Measurements from ENCODE around the gene CRK.

- TF ChIP-seq EZH2 (IDR thresholded peaks at IDR 0.05; ENCODE audit: borderline replicate concordance, control insufficient read depth, low read depth, low read length) (no peak), CTCF (IDR thresholded peaks at IDR 0.05 in 2 of 3, conservative IDR thresholded peaks at IDR 0.05 in 1 of 3; ENCODE audit: control insufficient read depth in 2 of 3, extremely low read depth in 1 of 3, insufficient read depth in 1 of 3, low read depth in 3 of 3, low read length in 3 of 3) (no peak), EGR1 (IDR thresholded peaks at IDR 0.05; ENCODE audit: borderline replicate concordance in 1 of 2, low read depth in 2 of 2, low read length in 2 of 2) (no peak)
Observed at GRCh38 chr17:1372618-1373017, 83.4 kb downstream of the CRK start.
